Measurements from ENCODE around the gene DOLK.

Gene DOLK

GRCh38 chr9:128927731-128928411 is 19.5 kb downstream of the DOLK start:
- H3K27ac ChIP-seq = peak overlapping the region; percentile 46

GRCh38 chr9:128923493-128923883 is 23.9 kb downstream of the DOLK start:
- peak overlapping the region; percentile 13; the same call in 1 of the 2 replicates for H3K27ac ChIP-seq
- TF ChIP-seq ZFX (IDR thresholded peaks at IDR 0.05; ENCODE audit: borderline replicate concordance) (no peak), CTCF (IDR thresholded peaks at IDR 0.05) (no peak)

More at GRCh38 chr9:128927731-128928411, 19.5 kb downstream of the DOLK start:
- TF ChIP-seq ZFX (IDR thresholded peaks at IDR 0.05; ENCODE audit: borderline replicate concordance) (no peak), CTCF (IDR thresholded peaks at IDR 0.05) (peak; percentile 91)

- H3K27ac ChIP-seq = peak overlapping the region; percentile 91
- TF ChIP-seq ZFX (IDR thresholded peaks at IDR 0.05; ENCODE audit: borderline replicate concordance) (no peak), CTCF (IDR thresholded peaks at IDR 0.05) (no peak)
Observed at GRCh38 chr9:128921881-128922763, 25.3 kb downstream of the DOLK start.

- H3K27ac ChIP-seq = peak within 1 kb of the TSS; percentile 91
- no peak for TF ChIP-seq ZFX (IDR thresholded peaks at IDR 0.05; ENCODE audit: borderline replicate concordance)
- TF ChIP-seq CTCF (IDR thresholded peaks at IDR 0.05) = no peak
Observed at GRCh38 chr9:128920381-128921058, 26.9 kb downstream of the DOLK start, which contains the start of gene PHYHD1. Gene PHYHD1, plus strand, starts transcription at chr9:128920982. Its CDS starts 1,342 bp downstream, at chr9:128922324.

GRCh38 chr9:128919402-128920089 is 27.9 kb downstream of the DOLK start:
- H3K27ac ChIP-seq = peak overlapping the region; percentile 91
- no peak for TF ChIP-seq ZFX (IDR thresholded peaks at IDR 0.05; ENCODE audit: borderline replicate concordance)
- TF ChIP-seq CTCF (IDR thresholded peaks at IDR 0.05) = no peak

- TF ChIP-seq CTCF (IDR thresholded peaks at IDR 0.05) = no peak
- no peak for TF ChIP-seq ZFX (IDR thresholded peaks at IDR 0.05; ENCODE audit: borderline replicate concordance)
Observed at GRCh38 chr9:128918921-128919320, 28.5 kb downstream of the DOLK start.

More at GRCh38 chr9:128918921-128919320, 28.5 kb downstream of the DOLK start:
- H3K27ac ChIP-seq = peak overlapping the region; percentile 91

Data from 22Rv1 (cell line).